Glomerular endothelial cell (primary cell): ENCODE measurements around the gene LEO1. TPM values are rescaled to one million over a fixed set of nuclear protein-coding genes. Genes with fewer than 3 reads are reported as not detected.

Source experiments
- DNase-seq: peaks from one replicate; pipeline ENCODE4 v3.0.0-alpha.2; 2011; ENCODE audit warnings: low read depth, low spot score; ENCODE audit errors: extremely low read depth
- total RNA-seq: library from RNA; depleted of rRNA; stranded (reverse); fragments of >200 nt; gene quantifications from 2 replicates; pipeline ENCODE4 v1.2.3, GENCODE V29; 2015

LEO1 gene
- total RNA-seq = 20.1 and 30.6 TPM in 2 replicates

DNA sequence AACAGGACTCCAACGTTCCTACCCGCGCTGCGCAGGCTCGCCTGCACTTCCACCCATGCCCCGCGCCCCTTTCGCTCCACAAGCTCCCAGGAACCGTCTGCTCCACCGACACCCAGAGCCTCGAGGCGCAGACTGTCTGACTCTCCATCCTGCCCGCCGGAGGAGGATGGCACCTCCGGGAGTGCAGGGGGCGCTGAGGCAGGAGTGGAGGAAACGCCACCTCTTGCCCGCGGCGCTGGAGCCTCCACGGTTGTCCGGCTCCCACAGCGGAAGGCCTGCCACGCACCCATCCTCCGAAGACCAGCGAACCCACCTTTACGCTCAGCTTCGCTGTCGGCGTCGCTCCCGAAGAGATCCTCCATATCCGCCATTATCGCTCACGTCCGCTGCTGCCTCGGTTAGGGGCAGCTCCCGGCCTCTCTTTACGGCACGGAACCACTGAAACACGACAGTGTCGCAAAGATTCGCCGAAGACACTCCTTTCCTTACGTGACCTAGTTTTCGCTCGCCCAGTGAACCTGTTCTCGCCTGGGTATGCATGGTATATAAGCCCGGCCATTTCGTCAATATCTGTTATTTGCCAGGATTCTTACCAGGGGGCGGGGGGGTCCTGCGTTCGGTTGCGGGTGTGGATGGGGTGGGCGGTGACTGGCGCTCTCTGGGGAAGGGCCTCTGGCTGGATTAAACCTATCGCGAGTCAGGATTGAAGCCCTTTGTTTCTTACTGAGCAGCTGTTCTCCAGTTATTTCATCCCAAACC is at the start of gene LEO1:
LEO1 (minus strand) TSS at position 404 of the 759 bp plus-strand sequence; CDS start at position 371, 33 bp downstream.
- peak; percentile 87 for DNase-seq

DNA sequence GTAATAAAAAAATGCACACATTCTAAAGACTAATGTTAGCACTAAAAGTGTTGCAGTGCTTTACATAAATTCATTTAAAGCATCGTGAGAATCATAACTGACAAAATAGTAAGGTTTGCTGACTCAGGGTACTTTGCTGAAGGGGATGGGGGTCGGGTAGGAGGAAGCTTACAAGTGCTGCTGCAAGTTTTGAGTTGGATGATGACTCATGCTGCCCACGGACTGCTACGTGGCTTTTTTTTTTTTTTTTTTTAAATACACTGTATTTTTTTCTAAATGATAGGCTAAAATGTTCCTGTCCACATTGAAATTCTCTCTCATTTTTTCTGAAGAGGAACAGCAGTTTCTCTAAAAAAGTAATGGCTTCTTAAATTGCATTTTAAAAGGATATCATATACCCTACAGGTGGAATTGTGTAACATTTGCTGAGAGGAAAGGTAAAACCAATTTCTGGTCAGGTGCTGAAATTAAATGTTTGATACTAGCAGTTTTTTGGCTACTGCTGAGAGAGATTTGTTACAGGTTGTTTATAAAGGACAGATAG is 49.6 kb upstream of the LEO1 start:
- DNase-seq = no peak

- DNase-seq = no peak
Measured at GRCh38 chr15:52020221-52021085, 48.9 kb upstream of the LEO1 start.

- no peak for DNase-seq
Measured at GRCh38 chr15:52019394-52020220, 48.0 kb upstream of the LEO1 start.

- no peak for DNase-seq
Measured at GRCh38 chr15:52018693-52019393, 47.3 kb upstream of the LEO1 start, which contains the start of gene MAPK6. TSS of gene MAPK6 (plus strand) at chr15:52019219. CDS start at chr15:52046461, 27,242 bp downstream.

- DNase-seq = no peak
Measured at GRCh38 chr15:52018244-52018643, 46.7 kb upstream of the LEO1 start.

- DNase-seq = no peak
Measured at GRCh38 chr15:52016316-52016715, 44.7 kb upstream of the LEO1 start.

GRCh38 chr15:52014616-52015015 is 43.0 kb upstream of the LEO1 start:
- DNase-seq = no peak

DNA sequence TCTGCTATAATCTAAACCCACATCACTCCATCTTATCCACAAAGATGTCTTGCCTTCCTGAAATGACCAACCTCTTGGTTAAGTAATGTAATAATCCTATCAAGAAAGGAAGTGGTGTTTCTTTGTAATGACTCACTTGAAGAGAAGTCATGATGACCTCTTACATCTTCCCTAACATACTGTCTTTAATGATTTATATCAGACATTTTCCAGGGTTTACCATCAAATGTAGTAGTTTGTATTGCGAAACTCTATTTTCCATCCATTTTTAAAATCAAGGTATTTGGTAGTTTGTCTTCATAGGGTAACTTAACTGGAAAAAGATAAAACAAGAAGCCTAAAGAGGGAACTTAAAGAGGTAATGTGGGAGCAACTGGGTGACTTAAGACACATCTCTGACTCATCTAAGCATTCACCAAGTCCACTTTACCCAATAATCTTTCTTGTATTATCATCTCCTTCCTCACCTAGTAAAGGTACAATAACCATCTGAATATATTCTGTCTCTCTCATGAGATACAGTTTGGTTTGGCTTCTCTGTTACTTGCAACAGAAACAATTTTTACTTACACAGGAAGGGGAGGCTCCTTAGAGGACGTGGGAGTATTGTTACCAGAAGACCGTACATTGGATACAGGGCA is 41.7 kb upstream of the LEO1 start:
- DNase-seq = no peak

DNA sequence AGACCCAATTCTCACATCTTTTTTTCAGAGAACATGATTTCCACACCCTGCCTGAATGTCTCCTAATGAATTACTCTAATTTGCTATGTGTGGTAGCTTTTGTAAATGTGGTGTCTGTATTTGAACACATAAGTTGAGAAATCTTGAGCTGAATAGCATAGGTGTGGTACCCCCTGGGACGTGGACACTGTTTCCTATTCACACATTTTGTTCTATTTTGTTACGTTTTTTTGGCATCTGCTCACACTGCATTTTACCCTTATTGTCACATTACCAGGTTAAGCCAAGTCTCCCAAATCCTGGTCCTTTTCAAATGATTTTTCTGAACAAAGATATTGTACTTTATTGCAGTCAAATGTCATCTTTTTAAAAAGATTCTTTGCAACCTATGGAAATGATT is 40.6 kb upstream of the LEO1 start:
- DNase-seq = no peak

DNA sequence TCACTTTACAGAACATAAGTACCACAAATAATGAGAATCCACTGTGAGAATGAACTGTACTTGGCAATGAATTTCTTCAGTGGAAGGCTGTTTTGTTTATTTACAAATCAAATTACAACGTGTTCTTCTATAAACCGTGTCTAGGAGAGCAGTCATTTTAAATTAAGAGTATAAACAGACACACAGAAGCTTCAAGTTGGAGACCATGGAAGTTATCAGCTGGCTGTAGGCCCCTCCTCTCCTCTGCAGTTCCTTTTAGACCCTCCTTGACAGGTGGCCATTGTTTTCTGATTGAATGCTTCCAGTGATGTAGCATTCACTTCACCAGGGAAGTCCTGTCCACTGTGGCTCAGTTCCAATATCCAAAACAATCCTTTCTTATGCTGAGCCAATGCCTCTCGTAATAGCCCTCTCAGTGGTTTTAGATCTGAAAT is 40.1 kb upstream of the LEO1 start:
- DNase-seq = no peak

GRCh38 chr15:52010633-52011595 is 39.3 kb upstream of the LEO1 start:
- no peak for DNase-seq

GRCh38 chr15:52008698-52009434 is 37.3 kb upstream of the LEO1 start:
- DNase-seq = no peak

DNA sequence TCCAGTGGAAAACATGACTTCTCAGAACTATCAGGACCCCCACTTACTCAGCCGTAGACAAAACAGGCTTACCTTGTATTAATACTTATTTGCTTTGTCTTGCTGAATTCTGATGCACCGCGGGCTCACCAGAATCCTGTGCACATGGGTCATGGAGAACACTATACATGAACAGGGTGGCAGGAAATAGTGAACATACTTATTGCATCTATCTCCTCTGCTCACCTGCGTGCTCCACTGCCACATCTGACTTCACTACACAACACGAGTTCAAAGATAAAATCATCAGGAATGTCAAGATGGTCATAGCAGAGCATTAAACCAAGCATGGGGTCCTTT is 36.8 kb upstream of the LEO1 start:
- DNase-seq = no peak

- no peak for DNase-seq
Measured at GRCh38 chr15:52006702-52007340, 35.2 kb upstream of the LEO1 start.

- DNase-seq = no peak
Measured at GRCh38 chr15:52005748-52006701, 34.4 kb upstream of the LEO1 start.
